HEK293 (cell line): ENCODE data around the gene SLC25A13.

Source experiments
- CTCF ChIA-PET: fragments of 350-600 bp; formaldehyde crosslinking; extraction: SDS; loops from one replicate; lab custom pipeline; 2021; ENCODE audit warnings: antibody characterized with exemption; lab: Yijun Ruan, JAX
- POLR2A ChIA-PET: fragments of 300-600 bp; formaldehyde crosslinking; extraction: SDS; loops from one replicate; lab custom pipeline; 2020; ENCODE audit warnings: antibody characterized with exemption, inconsistent platforms; lab: Yijun Ruan, JAX
- H3K27ac ChIP-seq: fragments of 200-500 bp; sonication (Bioruptor generic); 2 replicates; pipeline ENCODE4 v1.5.1; 2014; ENCODE audit warnings: low read depth, low read length, control low read depth, inconsistent platforms; ENCODE audit errors: extremely low read depth
- H3K36me3 ChIP-seq, 2 experiments: fragments of 200-500 bp in 1 of 2; sonication (Bioruptor generic) in 1 of 2; 1 replicate in 1 of 2; 2 replicates in 1 of 2; pipeline ENCODE4 v1.5.1; 2014 to 2017; ENCODE audit warnings: inconsistent platforms in 2 of 2, low read length in 2 of 2; ENCODE audit not compliant: control insufficient read depth in 2 of 2, insufficient read depth in 1 of 2
- H3K4me1 ChIP-seq: fragments of 200-500 bp; sonication (Bioruptor generic); 2 replicates; pipeline ENCODE4 v1.5.1; 2014; ENCODE audit warnings: mild to moderate bottlenecking, low read length, inconsistent platforms; ENCODE audit not compliant: control insufficient read depth, insufficient read depth
- H3K4me3 ChIP-seq: 2 replicates; pipeline ENCODE4 v1.5.1; 2011; ENCODE audit warnings: low read depth, mild to moderate bottlenecking, control low read depth, low read length, moderate library complexity
- H3K9me3 ChIP-seq: fragments of 200-500 bp; sonication (Bioruptor generic); 2 replicates; pipeline ENCODE4 v1.5.1; 2014; ENCODE audit warnings: low read depth, low read length, inconsistent platforms; ENCODE audit not compliant: control insufficient read depth, insufficient read depth
- BCL11B ChIP-seq: fragments of 450-650 bp; formaldehyde crosslinking; IDR thresholded peaks from 2 replicates; pipeline ENCODE4 v1.5.1; 2016; ENCODE audit warnings: low read depth, missing biosample characterization, missing genetic modification characterization
- GLIS1 ChIP-seq: fragments of 450-650 bp; formaldehyde crosslinking; IDR thresholded peaks from 2 replicates; pipeline ENCODE4 v1.5.1; 2016; ENCODE audit warnings: missing biosample characterization, missing genetic modification characterization
- KLF9 ChIP-seq: fragments of 450-650 bp; formaldehyde crosslinking; IDR thresholded peaks from 2 replicates; pipeline ENCODE4 v1.5.1; 2016; ENCODE audit warnings: missing biosample characterization, missing genetic modification characterization, low read depth
- MYNN ChIP-seq: fragments of 450-650 bp; formaldehyde crosslinking; IDR thresholded peaks from 2 replicates; pipeline ENCODE4 v1.5.1; 2016; ENCODE audit warnings: missing biosample characterization, missing genetic modification characterization, borderline replicate concordance
- PATZ1 ChIP-seq: fragments of 450-650 bp; formaldehyde crosslinking; IDR thresholded peaks from 2 replicates; pipeline ENCODE4 v1.5.1; 2016; ENCODE audit warnings: missing biosample characterization, missing genetic modification characterization
- SCRT1 ChIP-seq: fragments of 450-650 bp; formaldehyde crosslinking; IDR thresholded peaks from 2 replicates; pipeline ENCODE4 v1.5.1; 2016; ENCODE audit warnings: missing biosample characterization, missing genetic modification characterization, borderline replicate concordance
- SCRT2 ChIP-seq: fragments of 450-650 bp; formaldehyde crosslinking; IDR thresholded peaks from 2 replicates; pipeline ENCODE4 v1.5.1; 2016; ENCODE audit warnings: missing biosample characterization, missing genetic modification characterization
- SP2 ChIP-seq: fragments of 450-650 bp; formaldehyde crosslinking; IDR thresholded peaks from 2 replicates; pipeline ENCODE4 v1.5.1; 2016; ENCODE audit warnings: missing biosample characterization, missing genetic modification characterization
- SP7 ChIP-seq: fragments of 450-650 bp; formaldehyde crosslinking; IDR thresholded peaks from 2 replicates; pipeline ENCODE4 v1.5.1; 2016; ENCODE audit warnings: missing biosample characterization, missing genetic modification characterization
- YY2 ChIP-seq: fragments of 450-650 bp; formaldehyde crosslinking; IDR thresholded peaks from 2 replicates; pipeline ENCODE4 v1.5.1; 2016; ENCODE audit warnings: missing biosample characterization, missing genetic modification characterization
- ZFHX2 ChIP-seq: fragments of 450-650 bp; formaldehyde crosslinking; conservative IDR thresholded peaks from 2 replicates; pipeline ENCODE4 v1.5.1; 2016; ENCODE audit warnings: missing biosample characterization, missing genetic modification characterization
- ZFP69B ChIP-seq: fragments of 450-650 bp; formaldehyde crosslinking; IDR thresholded peaks from 2 replicates; pipeline ENCODE4 v1.5.1; 2016; ENCODE audit warnings: missing biosample characterization, missing genetic modification characterization
- ZIC2 ChIP-seq: fragments of 450-650 bp; formaldehyde crosslinking; IDR thresholded peaks from 2 replicates; pipeline ENCODE4 v1.5.1; 2016; ENCODE audit warnings: missing biosample characterization, missing genetic modification characterization
- ZNF140 ChIP-seq: fragments of 450-650 bp; formaldehyde crosslinking; IDR thresholded peaks from 2 replicates; pipeline ENCODE4 v1.5.1; 2016; ENCODE audit warnings: missing biosample characterization, missing genetic modification characterization
- ZNF302 ChIP-seq: fragments of 450-650 bp; formaldehyde crosslinking; IDR thresholded peaks from 2 replicates; pipeline ENCODE4 v1.5.1; 2016; ENCODE audit warnings: missing biosample characterization, missing genetic modification characterization, low read depth
- ZNF354C ChIP-seq: fragments of 450-650 bp; formaldehyde crosslinking; IDR thresholded peaks from 2 replicates; pipeline ENCODE4 v1.5.1; 2016; ENCODE audit warnings: missing biosample characterization, missing genetic modification characterization, low read depth, borderline replicate concordance
- ZNF366 ChIP-seq: fragments of 450-650 bp; formaldehyde crosslinking; conservative IDR thresholded peaks from 2 replicates; pipeline ENCODE4 v1.5.1; 2016; ENCODE audit warnings: missing biosample characterization, missing genetic modification characterization
- ZNF37A ChIP-seq: fragments of 450-650 bp; IDR thresholded peaks from 2 replicates; pipeline ENCODE4 v1.5.1; 2018; ENCODE audit warnings: missing biosample characterization, missing genetic modification characterization
- ZNF416 ChIP-seq: fragments of 450-650 bp; formaldehyde crosslinking; IDR thresholded peaks from 2 replicates; pipeline ENCODE4 v1.5.1; 2016; ENCODE audit warnings: missing biosample characterization, missing genetic modification characterization
- ZNF548 ChIP-seq: fragments of 450-650 bp; formaldehyde crosslinking; IDR thresholded peaks from 2 replicates; pipeline ENCODE4 v1.5.1; 2016; ENCODE audit warnings: missing biosample characterization, missing genetic modification characterization
- ZNF549 ChIP-seq: fragments of 450-650 bp; IDR thresholded peaks from 2 replicates; pipeline ENCODE4 v1.5.1; 2018; ENCODE audit warnings: missing biosample characterization, missing genetic modification characterization, mild to moderate bottlenecking, inconsistent platforms, moderate library complexity
- ZNF558 ChIP-seq: fragments of 450-650 bp; formaldehyde crosslinking; IDR thresholded peaks from 2 replicates; pipeline ENCODE4 v1.5.1; 2016; ENCODE audit warnings: missing biosample characterization, missing genetic modification characterization
- ZNF654 ChIP-seq: fragments of 450-650 bp; formaldehyde crosslinking; IDR thresholded peaks from 2 replicates; pipeline ENCODE4 v1.5.1; 2016; ENCODE audit warnings: low read depth, missing biosample characterization, missing genetic modification characterization
- ZNF707 ChIP-seq: fragments of 450-650 bp; formaldehyde crosslinking; IDR thresholded peaks from 2 replicates; pipeline ENCODE4 v1.5.1; 2016; ENCODE audit warnings: missing biosample characterization, missing genetic modification characterization
- ZNF76 ChIP-seq: fragments of 450-650 bp; formaldehyde crosslinking; IDR thresholded peaks from 2 replicates; pipeline ENCODE4; 2016; ENCODE audit warnings: low read depth, missing biosample characterization, missing genetic modification characterization, borderline replicate concordance

Gene SLC25A13

DNA sequence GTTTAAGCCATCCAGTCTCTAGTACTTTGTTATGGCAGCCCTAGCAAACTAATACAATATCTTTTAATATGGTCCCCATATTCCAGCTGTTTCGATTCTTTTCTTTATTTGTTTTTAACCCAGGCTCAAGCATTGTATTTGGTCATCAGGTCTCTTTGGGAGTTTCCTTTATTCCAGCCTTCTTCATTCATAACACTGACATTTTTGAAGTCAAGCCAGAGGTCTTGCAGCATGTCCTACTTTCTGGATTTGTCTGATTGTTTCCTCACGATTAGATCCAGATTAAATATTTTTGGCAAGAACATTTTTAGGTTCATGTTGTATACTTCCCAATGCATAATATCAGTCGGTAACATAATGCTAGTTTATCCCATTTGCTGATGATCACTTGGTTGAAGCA, 11.8 kb downstream of the SLC25A13 start:
- H3K4me1 ChIP-seq: peaks cover 6% of the 10 kb centered on the region; the same call in 1 of the 2 replicates
- H3K9me3 ChIP-seq: no peaks in the 10 kb centered on the region
- CTCF ChIA-PET: no interaction called here
- no peaks in the 10 kb centered on the region for H3K36me3 ChIP-seq
- H3K4me3 ChIP-seq: no peak overlapping the region
- H3K27ac ChIP-seq: no peak overlapping the region
- TF ChIP-seq ZFP69B (tag by site-specific recombination) (no peak), PATZ1 (no peak), KLF9 (tag by site-specific recombination) (no peak), BCL11B (tag by site-specific recombination) (no peak)
- TF ChIP-seq, all 188 proteins: peak for 0
- POLR2A ChIA-PET: no interaction called here

DNA sequence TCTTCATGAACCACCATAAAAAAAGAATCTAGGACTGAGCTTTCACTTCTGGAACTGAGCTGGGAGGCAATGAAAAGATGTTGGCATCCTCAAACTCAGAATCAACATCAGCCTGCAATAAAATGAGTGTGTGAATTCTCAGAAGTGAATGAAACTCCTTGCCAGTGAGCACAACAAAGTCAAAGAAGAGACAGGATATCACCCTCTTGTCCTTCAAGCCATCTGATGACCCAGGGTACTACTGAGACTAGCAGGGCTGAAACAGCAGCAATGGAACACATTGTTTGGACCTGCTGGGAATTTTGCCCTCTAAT, 13.0 kb downstream of the SLC25A13 start:
- H3K27ac ChIP-seq: no peak overlapping the region
- no peaks in the 10 kb centered on the region for H3K36me3 ChIP-seq
- TF ChIP-seq ZNF37A (tag by site-specific recombination) (no peak), GLIS1 (tag by site-specific recombination) (no peak), ZNF558 (tag by site-specific recombination) (no peak), SCRT1 (no peak), KLF9 (tag by site-specific recombination) (no peak)
- CTCF ChIA-PET: no interaction called here
- H3K4me3 ChIP-seq: no peak overlapping the region
- POLR2A ChIA-PET: no interaction called here
- no peaks in the 10 kb centered on the region for H3K9me3 ChIP-seq
- peaks cover 10% of the 10 kb centered on the region for H3K4me1 ChIP-seq

DNA sequence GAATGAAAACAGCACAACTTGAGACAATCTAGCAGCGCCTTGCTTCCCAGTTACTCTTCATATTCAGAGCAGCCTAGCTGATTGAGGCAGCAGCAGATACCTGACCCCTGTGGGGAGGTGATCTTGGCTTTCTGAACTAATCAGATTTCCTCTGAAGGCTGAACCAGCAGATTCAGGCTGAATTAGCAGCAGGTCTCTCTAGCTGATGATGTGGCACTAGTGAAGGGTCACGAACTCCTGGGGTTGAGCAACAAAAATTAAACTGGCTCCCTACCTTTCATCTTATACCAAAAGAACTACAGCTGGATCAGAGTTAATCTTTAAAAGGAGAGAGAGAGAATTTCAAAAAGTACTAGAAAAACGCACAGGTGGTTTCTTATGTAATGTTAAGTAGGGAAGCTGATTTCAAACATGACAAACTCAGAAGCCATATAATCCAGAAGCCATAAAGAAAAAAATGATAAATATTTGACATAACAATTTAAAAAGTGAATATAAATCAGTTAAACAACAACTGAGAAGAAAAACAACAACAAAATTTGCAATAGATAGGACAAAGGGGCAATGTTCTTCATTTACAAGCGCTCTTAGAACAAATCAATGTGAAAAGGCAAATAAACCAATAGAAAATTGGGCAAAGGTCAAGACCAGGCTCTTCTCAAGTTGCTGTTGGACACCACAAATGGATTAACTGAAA, 13.5 kb downstream of the SLC25A13 start:
- H3K4me3 ChIP-seq: no peak overlapping the region
- H3K4me1 ChIP-seq: peaks cover 10% of the 10 kb centered on the region
- H3K9me3 ChIP-seq: no peaks in the 10 kb centered on the region
- no peaks in the 10 kb centered on the region for H3K36me3 ChIP-seq
- POLR2A ChIA-PET: no interaction called here
- no peak overlapping the region for H3K27ac ChIP-seq
- CTCF ChIA-PET: interaction anchor here (0.7 kb wide), 1 partner anchor 105 kb away, joined by 3 read pairs; no protein-coding TSS in a partner anchor
- TF ChIP-seq ZIC2 (peak; percentile 39; the same call in 1 of the 2 replicates), SCRT2 (peak; percentile 49; the same call in 1 of the 2 replicates), ZNF366 (tag by site-specific recombination) (no peak), ZNF302 (no peak), SP2 (tag by site-specific recombination) (no peak), ZNF354C (tag by site-specific recombination) (no peak), ZNF416 (no peak), ZNF707 (tag by site-specific recombination) (no peak), MYNN (tag by site-specific recombination) (no peak)

GRCh38 chr7:96306385-96307125, 15.3 kb downstream of the SLC25A13 start:
- Histone ChIP-seq H3K4me1 (peaks cover 14% of the 10 kb centered on the region), H3K36me3 (no peaks in the 10 kb centered on the region), H3K4me3 (no peak overlapping the region), H3K9me3 (no peaks in the 10 kb centered on the region), H3K27ac (no peak overlapping the region)
- ChIA-PET CTCF (interaction anchor here (0.7 kb wide), 1 partner anchor 9 kb away, joined by 3 read pairs; no protein-coding TSS in a partner anchor), POLR2A (no interaction called here)
- no peak for TF ChIP-seq ZNF140
- TF ChIP-seq SP7 (tag by site-specific recombination): no peak
- no peak for TF ChIP-seq YY2 (tag by site-specific recombination)
- TF ChIP-seq ZFHX2 (tag by site-specific recombination): no peak
- no peak for TF ChIP-seq ZNF549 (tag by site-specific recombination)
- TF ChIP-seq ZNF654 (tag by site-specific recombination): no peak
- TF ChIP-seq ZNF548: no peak
- no peak for TF ChIP-seq ZNF416
- no peak for TF ChIP-seq ZNF76 (tag by site-specific recombination)
